SH-SY5Y (cell line): ENCODE data around the gene AGO1.

ENCODE experiments used
- GATA2 ChIP-seq: IDR thresholded peaks from 2 replicates; pipeline ENCODE4 v1.6.1; 2011; ENCODE audit warnings: mild to moderate bottlenecking, low read depth, low read length
- GATA3 ChIP-seq: IDR thresholded peaks from 2 replicates; pipeline ENCODE4 v1.6.1; 2011; ENCODE audit warnings: low read depth, mild to moderate bottlenecking, low read length, moderate library complexity

DNA sequence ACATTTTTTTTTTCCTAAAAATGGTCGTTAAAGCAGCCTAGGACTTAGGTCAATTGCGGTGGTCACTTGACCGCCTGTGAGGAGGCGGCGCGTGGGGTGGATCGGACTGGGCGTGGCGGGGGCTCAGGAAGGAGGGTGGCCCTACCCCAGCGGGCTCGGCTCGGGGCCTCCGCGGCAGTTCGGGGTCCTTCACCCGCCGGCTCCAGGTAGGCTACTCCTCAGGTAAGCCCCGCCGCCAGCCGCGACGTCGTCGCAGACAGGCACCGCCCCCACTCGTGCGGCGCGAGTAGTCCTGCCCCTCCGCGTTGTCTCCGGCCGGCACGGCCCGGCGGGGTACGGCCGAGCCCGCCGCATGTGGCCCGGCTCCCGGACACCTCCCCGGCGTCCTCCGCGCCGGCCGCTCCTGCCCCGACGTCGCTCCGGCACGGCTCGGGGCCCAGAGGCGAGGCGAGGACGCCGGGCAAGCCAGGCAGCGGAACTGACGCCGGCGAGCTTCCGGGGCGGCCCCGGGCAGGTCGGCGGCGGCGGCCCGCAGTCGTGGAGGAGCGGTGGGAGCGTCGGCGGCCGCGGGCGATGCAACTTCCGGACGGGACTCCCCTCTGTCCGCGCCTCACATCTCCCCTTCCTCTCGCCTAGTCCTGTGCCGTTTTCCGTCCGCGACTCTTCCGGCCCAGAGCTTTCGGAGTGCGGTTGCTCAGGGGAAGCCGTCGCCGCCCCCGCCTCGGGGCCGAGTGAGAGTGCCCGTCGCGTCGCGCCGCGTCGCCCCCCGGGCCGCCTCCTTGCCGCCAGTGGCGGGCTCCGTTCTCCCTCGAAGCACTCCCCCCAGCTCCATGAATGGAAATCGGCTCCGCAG, 47.8 kb downstream of the AGO1 start, which contains the start of gene AGO3:
- TF ChIP-seq GATA2 (no peak; the same call in 1 of the 2 replicates), GATA3 (no peak)
